A549 (cell line): ENCODE measurements around the gene UBE2C.

ENCODE experiments used
- CBX2 ChIP-seq: fragments of 200-600 bp; sonication (generic); IDR thresholded peaks from 2 replicates; pipeline ENCODE4 v1.6.1; 2016; ENCODE audit warnings: low read depth, mild to moderate bottlenecking, borderline replicate concordance
- ESRRA ChIP-seq: fragments of 150-350 bp; IDR thresholded peaks from 2 replicates; pipeline ENCODE4 v1.6.1; 2014; ENCODE audit warnings: mild to moderate bottlenecking, low read length, borderline replicate concordance
- FOSL2 ChIP-seq, 2 experiments: fragments of 450-650 bp in 1 of 2; fragments of >200 bp in 1 of 2; sonication (Bioruptor Twin) in 1 of 2; formaldehyde crosslinking; IDR thresholded peaks; 2 replicates each; pipeline versions ENCODE4 v1.5.0 to v1.6.1; 2016 to 2020; ENCODE audit warnings: mild to moderate bottlenecking in 1 of 2, moderate library complexity in 1 of 2
- NFE2L2 ChIP-seq: fragments of 150-350 bp; conservative IDR thresholded peaks from 2 replicates; pipeline ENCODE4 v1.6.1; 2014; ENCODE audit warnings: low read length
- PHF8 ChIP-seq: fragments of 200-600 bp; sonication (generic); IDR thresholded peaks from 2 replicates; pipeline ENCODE4 v1.6.1; 2016; ENCODE audit warnings: low read depth, mild to moderate bottlenecking, antibody characterized with exemption, moderate library complexity, borderline replicate concordance
- POLR2A ChIP-seq: IDR thresholded peaks from 2 replicates; pipeline ENCODE4 v1.6.1; 2012; ENCODE audit warnings: mild to moderate bottlenecking, low read length
- POLR2AphosphoS2 ChIP-seq: conservative IDR thresholded peaks from 2 replicates; pipeline ENCODE4 v1.6.1; 2012; ENCODE audit warnings: low read length, improper control_type of control experiment, inconsistent platforms
- RNF2 ChIP-seq: fragments of 200-600 bp; sonication (generic); IDR thresholded peaks from 2 replicates; pipeline ENCODE4 v1.6.1; 2016; ENCODE audit warnings: low read depth, mild to moderate bottlenecking, antibody characterized with exemption, moderate library complexity, borderline replicate concordance
- SMC3 ChIP-seq: fragments of >200 bp; sonication (Bioruptor Twin); formaldehyde crosslinking; IDR thresholded peaks from 3 replicates; pipeline ENCODE4 v1.6.1; 2018; ENCODE audit warnings: inconsistent platforms
- ZC3H11A ChIP-seq: fragments of 450-650 bp; IDR thresholded peaks from 2 replicates; pipeline ENCODE4 v1.6.1; 2014; ENCODE audit warnings: antibody characterized with exemption, mild to moderate bottlenecking
- ZNF302 ChIP-seq: fragments of 250-450 bp; sonication (Bioruptor Pico); IDR thresholded peaks from 2 replicates; pipeline ENCODE4 v1.9.0; 2021; ENCODE audit warnings: inconsistent platforms, mild to moderate bottlenecking, moderate library complexity
- TF ChIP-seq, protein P1 (sequence below): fragments of >200 bp; sonication (Bioruptor Twin); formaldehyde crosslinking; IDR thresholded peaks from 3 replicates; pipeline ENCODE4 v1.5.1; 2016

DNA sequence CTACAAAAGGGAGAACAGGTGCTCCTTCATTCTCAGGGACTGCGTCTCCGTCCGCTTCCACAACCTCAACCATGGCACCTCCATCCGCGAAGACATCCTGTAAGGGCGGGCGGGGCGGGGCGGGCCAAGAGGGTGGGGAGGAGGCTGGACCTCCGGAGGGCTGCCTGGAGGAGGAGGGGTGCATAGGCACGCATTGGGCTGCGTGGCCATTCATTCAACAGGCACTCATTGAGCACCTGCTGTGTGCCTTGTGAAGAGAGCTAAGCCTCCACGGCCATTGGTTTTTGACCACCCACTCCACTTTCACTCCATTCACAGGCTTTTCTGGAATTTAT lies 45.4 kb downstream of the UBE2C start:
- no peak for TF ChIP-seq RNF2
- no peak for TF ChIP-seq FOSL2 (IDR thresholded peaks at IDR 0.05)
- TF ChIP-seq FOSL2 (CRISPR knock-in tag; IDR thresholded peaks at IDR 0.05), result no peak
- TF ChIP-seq, protein P1, sequence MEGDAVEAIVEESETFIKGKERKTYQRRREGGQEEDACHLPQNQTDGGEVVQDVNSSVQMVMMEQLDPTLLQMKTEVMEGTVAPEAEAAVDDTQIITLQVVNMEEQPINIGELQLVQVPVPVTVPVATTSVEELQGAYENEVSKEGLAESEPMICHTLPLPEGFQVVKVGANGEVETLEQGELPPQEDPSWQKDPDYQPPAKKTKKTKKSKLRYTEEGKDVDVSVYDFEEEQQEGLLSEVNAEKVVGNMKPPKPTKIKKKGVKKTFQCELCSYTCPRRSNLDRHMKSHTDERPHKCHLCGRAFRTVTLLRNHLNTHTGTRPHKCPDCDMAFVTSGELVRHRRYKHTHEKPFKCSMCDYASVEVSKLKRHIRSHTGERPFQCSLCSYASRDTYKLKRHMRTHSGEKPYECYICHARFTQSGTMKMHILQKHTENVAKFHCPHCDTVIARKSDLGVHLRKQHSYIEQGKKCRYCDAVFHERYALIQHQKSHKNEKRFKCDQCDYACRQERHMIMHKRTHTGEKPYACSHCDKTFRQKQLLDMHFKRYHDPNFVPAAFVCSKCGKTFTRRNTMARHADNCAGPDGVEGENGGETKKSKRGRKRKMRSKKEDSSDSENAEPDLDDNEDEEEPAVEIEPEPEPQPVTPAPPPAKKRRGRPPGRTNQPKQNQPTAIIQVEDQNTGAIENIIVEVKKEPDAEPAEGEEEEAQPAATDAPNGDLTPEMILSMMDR, result no peak
- no peak for TF ChIP-seq CBX2
- no peak for TF ChIP-seq SMC3
- TF ChIP-seq ESRRA, result no peak
- no peak for TF ChIP-seq ZC3H11A
- no peak for TF ChIP-seq NFE2L2
- TF ChIP-seq POLR2AphosphoS2, result no peak
- TF ChIP-seq ZNF302, result no peak
- no peak for TF ChIP-seq POLR2A
- TF ChIP-seq PHF8, result no peak
